MM.1S (cell line): ENCODE measurements around the gene GHSR.

ENCODE experiments used
- DNase-seq: peaks from one replicate; pipeline ENCODE4 v3.0.0-alpha.2; 2015
- H2AFZ ChIP-seq: fragments of 300-600 bp; sonication (generic); 2 replicates; pipeline ENCODE4 v1.6.0; 2016; ENCODE audit warnings: antibody characterized with exemption, low read length
- H3F3A ChIP-seq: fragments of 300-600 bp; sonication (generic); 2 replicates; pipeline ENCODE4 v1.6.1; 2016; ENCODE audit warnings: mild to moderate bottlenecking, antibody characterized with exemption, low read length, moderate library complexity, mixed read lengths; ENCODE audit not compliant: insufficient read depth
- H3K27ac ChIP-seq: fragments of 300-600 bp; sonication (generic); 2 replicates; pipeline ENCODE4 v1.5.1; 2016; ENCODE audit warnings: mild to moderate bottlenecking, low read length
- H3K27me3 ChIP-seq: fragments of 300-600 bp; sonication (generic); replicated peaks from 2 replicates; pipeline ENCODE4 v1.6.0; 2016; ENCODE audit warnings: low read length; ENCODE audit not compliant: insufficient read depth
- H3K36me3 ChIP-seq: fragments of 300-600 bp; sonication (generic); replicated peaks from 2 replicates; pipeline ENCODE4 v1.6.1; 2016; ENCODE audit warnings: mild to moderate bottlenecking, low read length, mixed read lengths; ENCODE audit not compliant: insufficient read depth
- H3K4me1 ChIP-seq: fragments of 300-600 bp; sonication (generic); 2 replicates; pipeline ENCODE4 v1.6.1; 2016; ENCODE audit warnings: low read length, mixed read lengths
- H3K4me2 ChIP-seq: fragments of 300-600 bp; sonication (generic); 2 replicates; pipeline ENCODE4 v1.6.0; 2016; ENCODE audit warnings: low read depth, low read length
- H3K4me3 ChIP-seq: fragments of 300-600 bp; sonication (generic); 2 replicates; pipeline ENCODE4 v1.5.1; 2016; ENCODE audit warnings: low read length, mixed read lengths
- H3K79me2 ChIP-seq: fragments of 300-600 bp; sonication (generic); 2 replicates; pipeline ENCODE4 v1.6.1; 2016; ENCODE audit warnings: mixed run types, low read length, mixed read lengths
- H3K9ac ChIP-seq: fragments of 300-600 bp; sonication (generic); 2 replicates; pipeline ENCODE4 v1.6.1; 2016; ENCODE audit warnings: low read length, mixed read lengths
- H3K9me2 ChIP-seq: fragments of 300-600 bp; sonication (generic); replicated peaks from 2 replicates; pipeline ENCODE4 v1.6.1; 2016; ENCODE audit warnings: mild to moderate bottlenecking, low read length, mixed read lengths; ENCODE audit not compliant: insufficient read depth
- H3K9me3 ChIP-seq: fragments of 300-600 bp; sonication (generic); replicated peaks from 2 replicates; pipeline ENCODE4 v1.6.1; 2016; ENCODE audit warnings: mild to moderate bottlenecking, low read length, mixed read lengths; ENCODE audit not compliant: insufficient read depth
- H4K20me1 ChIP-seq: fragments of 300-600 bp; sonication (generic); 2 replicates; pipeline ENCODE4 v1.6.1; 2016; ENCODE audit warnings: mild to moderate bottlenecking, low read length, moderate library complexity, mixed read lengths; ENCODE audit not compliant: insufficient read depth
- EZH2 ChIP-seq: fragments of 300-600 bp; sonication (generic); optimal IDR thresholded peaks from 2 replicates; pipeline ENCODE3; 2017; ENCODE audit warnings: low read depth, mild to moderate bottlenecking, antibody characterized with exemption, low read length, mixed read lengths
- EZH2phosphoT487 ChIP-seq: fragments of 300-600 bp; sonication (generic); IDR thresholded peaks from 2 replicates; pipeline ENCODE4 v1.6.1; 2018; ENCODE audit warnings: antibody characterized with exemption, low read length
- TF ChIP-seq, protein P1 (sequence below): fragments of 300-600 bp; sonication (generic); IDR thresholded peaks from 2 replicates; pipeline ENCODE4 v1.5.1; 2016; ENCODE audit warnings: antibody characterized with exemption, low read length, mixed read lengths

The GHSR gene

GRCh38 chr3:172464306-172464705 is 16.1 kb upstream of the GHSR start:
- Histone ChIP-seq H2AFZ (no peak overlapping the region), H3K79me2 (no peaks in the 10 kb centered on the region), H3K4me1 (no peaks in the 10 kb centered on the region), H3K27ac (no peak overlapping the region), H3K9ac (no peak overlapping the region), H3K4me3 (no peak overlapping the region), H3K36me3 (no peaks in the 10 kb centered on the region), H3K9me2 (no peaks in the 10 kb centered on the region), H3K4me2 (no peak overlapping the region), H4K20me1 (no peaks in the 10 kb centered on the region), H3K9me3 (no peaks in the 10 kb centered on the region), H3F3A (no peaks in the 10 kb centered on the region), H3K27me3 (no peaks in the 10 kb centered on the region)
- TF ChIP-seq EZH2phosphoT487 (no peak), EZH2 (no peak)
- TF ChIP-seq, protein P1, sequence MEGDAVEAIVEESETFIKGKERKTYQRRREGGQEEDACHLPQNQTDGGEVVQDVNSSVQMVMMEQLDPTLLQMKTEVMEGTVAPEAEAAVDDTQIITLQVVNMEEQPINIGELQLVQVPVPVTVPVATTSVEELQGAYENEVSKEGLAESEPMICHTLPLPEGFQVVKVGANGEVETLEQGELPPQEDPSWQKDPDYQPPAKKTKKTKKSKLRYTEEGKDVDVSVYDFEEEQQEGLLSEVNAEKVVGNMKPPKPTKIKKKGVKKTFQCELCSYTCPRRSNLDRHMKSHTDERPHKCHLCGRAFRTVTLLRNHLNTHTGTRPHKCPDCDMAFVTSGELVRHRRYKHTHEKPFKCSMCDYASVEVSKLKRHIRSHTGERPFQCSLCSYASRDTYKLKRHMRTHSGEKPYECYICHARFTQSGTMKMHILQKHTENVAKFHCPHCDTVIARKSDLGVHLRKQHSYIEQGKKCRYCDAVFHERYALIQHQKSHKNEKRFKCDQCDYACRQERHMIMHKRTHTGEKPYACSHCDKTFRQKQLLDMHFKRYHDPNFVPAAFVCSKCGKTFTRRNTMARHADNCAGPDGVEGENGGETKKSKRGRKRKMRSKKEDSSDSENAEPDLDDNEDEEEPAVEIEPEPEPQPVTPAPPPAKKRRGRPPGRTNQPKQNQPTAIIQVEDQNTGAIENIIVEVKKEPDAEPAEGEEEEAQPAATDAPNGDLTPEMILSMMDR = no peak
- no peak for DNase-seq

DNA sequence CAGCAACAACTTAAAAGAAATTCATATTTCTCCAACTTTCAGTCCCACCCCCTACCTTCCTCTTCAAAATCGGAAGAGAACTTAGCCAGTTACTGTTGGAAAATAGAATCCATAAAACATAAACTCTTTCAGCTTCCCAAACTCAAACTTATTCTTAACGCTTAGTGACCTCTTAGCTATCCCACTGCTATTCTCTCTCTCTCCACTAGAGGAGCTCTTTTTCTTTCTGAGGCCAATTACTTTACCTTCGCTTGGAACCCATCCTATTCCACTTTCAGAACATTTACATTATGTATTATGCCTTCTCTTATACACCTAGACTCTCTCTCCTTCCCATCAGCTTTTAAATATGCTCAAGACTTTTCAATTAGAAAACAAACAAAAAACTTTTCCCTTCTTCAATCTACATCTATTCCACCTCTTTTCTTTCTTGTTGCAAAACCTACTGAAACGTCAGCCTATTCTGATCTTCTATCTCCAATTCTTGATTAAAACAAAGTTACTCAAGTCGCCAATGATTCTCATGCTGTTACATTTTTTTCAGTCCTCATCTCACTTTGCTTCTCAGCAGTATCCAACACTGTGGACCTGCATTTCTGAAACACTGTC is 13.4 kb upstream of the GHSR start:
- H3K9me3 ChIP-seq = no peaks in the 10 kb centered on the region
- no peak overlapping the region for H3K27ac ChIP-seq
- H3F3A ChIP-seq = no peaks in the 10 kb centered on the region
- H3K79me2 ChIP-seq = no peaks in the 10 kb centered on the region
- H3K4me3 ChIP-seq = no peak overlapping the region
- H3K4me2 ChIP-seq = no peak overlapping the region
- no peaks in the 10 kb centered on the region for H3K4me1 ChIP-seq
- H3K9ac ChIP-seq = no peak overlapping the region
- no peak overlapping the region for H2AFZ ChIP-seq
- TF ChIP-seq EZH2phosphoT487 = no peak
- TF ChIP-seq, protein P1 = peak; percentile 99
- no peaks in the 10 kb centered on the region for H3K27me3 ChIP-seq
- H3K36me3 ChIP-seq = no peaks in the 10 kb centered on the region
- H4K20me1 ChIP-seq = no peaks in the 10 kb centered on the region
- H3K9me2 ChIP-seq = no peaks in the 10 kb centered on the region
- DNase-seq = peak; percentile 60

- Histone ChIP-seq H3K36me3 (no peaks in the 10 kb centered on the region), H3K9me3 (no peaks in the 10 kb centered on the region), H3K4me1 (no peaks in the 10 kb centered on the region), H3K27me3 (no peaks in the 10 kb centered on the region), H3F3A (no peaks in the 10 kb centered on the region), H3K4me2 (no peak overlapping the region), H3K27ac (no peak overlapping the region), H4K20me1 (no peaks in the 10 kb centered on the region), H3K79me2 (no peaks in the 10 kb centered on the region), H3K4me3 (no peak overlapping the region), H3K9ac (no peak overlapping the region), H2AFZ (no peak overlapping the region), H3K9me2 (no peaks in the 10 kb centered on the region)
- no peak for DNase-seq
- no peak for TF ChIP-seq EZH2
- TF ChIP-seq, protein P1 = no peak
- no peak for TF ChIP-seq EZH2phosphoT487
Measured at GRCh38 chr3:172456404-172456803, 8.1 kb upstream of the GHSR start.
